ENCODE results near the gene OS9.

Gene OS9

DNA sequence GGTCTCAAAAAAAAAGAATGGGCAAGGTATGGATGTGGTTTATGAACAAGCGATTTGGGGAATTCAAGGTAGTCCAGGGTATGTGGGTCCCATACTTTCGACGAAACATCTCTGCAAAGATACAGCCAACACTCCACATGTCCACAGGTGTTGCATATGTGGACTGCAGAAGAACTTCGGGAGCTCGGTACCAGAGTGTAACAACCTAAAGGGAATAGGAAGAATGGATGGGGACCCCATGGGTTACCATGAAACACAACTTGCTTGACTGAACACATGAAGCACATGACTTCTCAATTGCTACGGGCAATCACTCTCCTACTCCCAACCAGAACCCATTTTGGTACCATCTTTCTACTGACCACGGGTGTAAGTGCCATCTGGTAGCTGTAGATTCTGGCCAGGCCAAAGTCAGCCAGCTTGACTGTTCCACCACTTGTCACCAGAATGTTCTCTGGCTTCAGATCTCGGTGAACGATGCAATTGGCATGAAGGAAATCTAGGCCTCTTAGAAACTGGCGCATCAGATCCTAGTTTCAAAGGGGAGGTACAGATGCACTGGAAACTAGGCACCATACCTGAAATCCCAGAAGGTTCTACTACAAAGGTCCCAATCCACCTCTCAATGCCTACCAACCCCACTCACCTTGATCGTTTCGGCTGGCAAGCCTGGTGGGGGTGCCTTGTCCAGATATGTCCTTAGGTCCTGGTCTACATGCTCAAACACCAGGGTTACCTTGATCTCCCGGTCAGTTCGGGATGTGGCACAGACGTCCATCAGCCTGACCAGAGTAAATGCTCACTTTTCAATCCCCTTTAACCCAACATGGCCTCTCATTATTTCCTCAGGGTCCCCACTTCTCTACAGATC is 56.9 kb downstream of the OS9 start:
- in situ Hi-C loops (cut with MboI; ENCODE audit: low sequenced_read_pairs), result no loop called here

DNA sequence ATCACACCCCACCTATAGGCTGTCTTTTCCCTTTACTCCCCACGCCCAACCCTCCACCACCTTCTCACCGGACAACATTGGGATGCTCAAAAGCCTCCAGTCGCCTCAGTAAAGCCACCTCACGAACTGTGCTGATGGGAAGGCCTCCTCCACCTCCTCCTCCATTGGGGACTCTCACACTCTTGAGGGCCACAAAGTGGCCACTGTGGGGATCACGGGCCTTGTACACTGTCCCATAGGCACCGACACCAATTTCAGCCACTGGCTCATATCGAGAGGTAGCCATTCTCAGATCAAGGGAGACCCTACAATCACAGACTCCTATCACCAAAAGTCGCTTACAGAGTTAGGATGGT is 57.5 kb downstream of the OS9 start:
- in situ Hi-C loops (cut with MboI; ENCODE audit: low sequenced_read_pairs), result no loop called here

DNA sequence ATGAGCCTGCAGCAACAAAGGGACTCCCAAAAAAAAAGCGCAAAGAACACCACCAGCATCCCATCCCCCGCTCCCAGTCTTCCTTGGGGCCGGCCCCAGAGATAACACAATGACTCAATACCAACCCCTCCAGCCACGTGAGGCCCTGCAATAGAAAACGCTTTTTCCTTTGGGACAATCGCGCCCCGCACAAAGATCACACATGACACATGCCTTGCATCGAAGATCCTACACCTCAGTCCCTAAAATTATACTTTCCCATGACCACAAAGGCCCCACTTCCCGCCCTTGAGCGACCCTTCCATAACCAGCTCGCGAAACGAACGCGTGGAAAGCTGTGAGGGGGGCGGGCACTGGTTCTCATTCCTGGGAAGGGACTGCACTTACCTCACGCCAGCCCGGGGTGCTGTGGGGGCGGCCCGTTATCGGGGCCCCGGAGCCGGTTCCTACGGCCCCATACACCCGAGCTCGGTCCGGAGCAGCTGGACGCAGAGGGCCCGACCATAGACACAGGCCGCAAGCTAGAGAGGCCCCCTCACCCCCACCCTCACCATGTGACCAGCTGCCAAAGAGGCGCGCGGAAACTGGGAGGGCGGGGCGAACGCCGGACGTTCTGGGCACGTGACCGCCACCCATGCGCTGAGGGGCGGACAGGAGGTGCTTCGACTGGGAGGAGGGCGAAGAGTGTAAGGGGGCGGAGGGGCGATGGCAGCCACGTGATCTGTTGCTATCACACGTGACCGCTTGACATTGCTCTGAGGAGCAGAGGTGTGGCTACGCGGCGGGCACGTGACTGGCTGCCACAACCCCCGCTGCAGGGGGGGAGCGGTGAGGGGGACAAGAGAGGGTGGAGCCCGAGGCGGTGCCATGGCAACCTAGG is 58.1 kb downstream of the OS9 start, which contains the start of gene CDK4:
CDK4 (minus strand) TSS at position 523 of the 880 bp plus-strand sequence. CDS start 593 bp downstream, outside the sequence.
- in situ Hi-C loops (cut with MboI; ENCODE audit: low sequenced_read_pairs), result no loop called here

DNA sequence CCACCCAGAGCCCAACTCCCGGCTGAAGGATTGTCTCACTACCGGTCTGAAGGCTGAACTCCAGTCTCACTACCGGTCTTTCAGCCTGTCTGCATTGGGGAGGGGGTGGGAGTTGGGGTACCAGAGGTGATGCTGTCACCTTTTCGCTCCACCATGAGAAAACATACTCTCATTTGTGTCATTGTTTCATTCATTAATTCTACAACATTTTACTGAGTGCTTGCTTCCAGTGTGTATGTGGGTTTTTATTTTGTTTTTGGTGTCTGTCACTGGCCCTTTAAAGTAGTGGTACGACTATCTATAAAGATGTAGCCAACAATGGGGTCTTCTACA is 58.7 kb downstream of the OS9 start:
- in situ Hi-C loops (cut with MboI; ENCODE audit: low sequenced_read_pairs), result no loop called here

DNA sequence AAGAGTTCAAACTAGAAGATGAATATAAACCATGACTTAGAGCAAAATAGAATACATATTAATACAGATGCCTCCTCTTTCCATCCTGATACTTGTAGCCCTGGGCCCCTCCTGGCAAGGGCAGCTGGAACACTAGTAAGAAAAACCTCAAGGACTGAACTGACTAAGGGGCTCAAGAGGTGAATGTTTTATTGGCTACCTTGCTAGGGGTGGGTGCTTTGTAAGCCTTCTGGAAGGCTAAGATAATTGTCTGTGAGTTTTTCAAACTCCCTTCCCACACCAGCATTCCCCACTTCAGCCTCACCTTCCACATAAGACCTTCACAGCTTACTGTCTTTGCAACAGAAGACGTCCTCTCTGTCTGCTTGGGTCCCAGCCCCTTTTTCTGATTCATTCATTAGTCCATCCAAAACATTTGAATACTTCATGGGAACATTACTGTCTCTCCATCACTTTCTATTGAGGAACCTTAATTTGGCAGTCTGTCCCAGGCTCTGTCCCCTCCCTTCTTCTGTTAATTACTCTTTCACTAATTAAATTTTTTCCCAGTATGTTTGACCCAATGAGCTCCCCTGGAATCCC is 59.9 kb downstream of the OS9 start:
- in situ Hi-C loops (cut with MboI; ENCODE audit: low sequenced_read_pairs), result no loop called here

DNA sequence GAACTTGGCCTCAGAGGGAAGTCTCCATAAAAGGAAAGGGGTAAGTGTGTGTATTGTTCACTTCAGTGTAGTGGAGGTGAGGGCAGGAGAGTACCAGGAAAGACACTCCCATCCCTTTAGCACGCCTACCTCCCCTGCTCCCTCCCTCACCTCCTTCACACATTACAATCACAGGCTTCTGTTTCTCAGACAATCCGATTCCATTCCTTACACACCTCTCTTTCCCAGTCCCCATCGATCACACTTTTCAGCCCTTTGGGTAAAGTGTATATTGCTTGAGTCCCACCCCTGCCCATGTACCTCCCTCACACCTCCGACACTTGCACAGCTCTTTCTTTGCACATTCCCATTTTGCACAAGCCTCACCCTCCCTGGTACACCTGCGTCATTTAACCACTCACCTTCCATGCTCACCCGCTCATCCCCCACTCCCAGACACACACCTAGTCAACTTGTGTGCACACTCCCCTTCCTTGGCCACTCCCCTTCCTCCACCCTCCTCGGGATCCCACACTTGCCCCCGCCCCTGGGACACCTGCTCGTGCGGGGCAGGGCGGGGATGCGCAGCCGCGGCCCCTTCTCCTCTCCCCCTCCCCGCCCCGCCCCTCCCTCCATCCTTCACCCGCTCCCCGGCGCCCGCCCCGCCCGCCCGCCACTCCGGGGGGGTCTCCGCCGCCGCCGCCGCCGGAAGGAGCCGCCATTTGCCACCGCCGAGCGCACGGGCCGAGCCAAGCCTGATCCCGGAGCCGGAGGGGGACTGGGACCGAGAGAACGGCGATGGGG is 60.7 kb downstream of the OS9 start, which contains the start of gene MARCHF9:
MARCHF9 (plus strand) TSS at position 693 of the 783 bp plus-strand sequence. CDS start 426 bp downstream, outside the sequence.
- in situ Hi-C loops (cut with MboI; ENCODE audit: low sequenced_read_pairs), result no loop called here

DNA sequence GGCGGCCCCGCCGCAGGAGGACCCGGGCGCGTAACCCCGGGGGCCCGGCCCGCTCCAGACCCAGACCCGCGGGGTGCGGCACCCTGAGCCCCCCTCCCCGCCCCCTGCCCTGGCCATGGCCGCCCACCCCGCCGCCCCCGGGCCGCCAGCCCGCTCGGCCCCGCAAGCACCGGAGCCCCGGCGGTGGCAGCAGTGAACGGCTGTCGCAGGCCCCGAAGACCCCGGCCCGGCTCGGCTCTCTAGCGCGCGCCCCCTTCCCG is 61.2 kb downstream of the OS9 start:
- in situ Hi-C loops (cut with MboI; ENCODE audit: low sequenced_read_pairs), result no loop called here

DNA sequence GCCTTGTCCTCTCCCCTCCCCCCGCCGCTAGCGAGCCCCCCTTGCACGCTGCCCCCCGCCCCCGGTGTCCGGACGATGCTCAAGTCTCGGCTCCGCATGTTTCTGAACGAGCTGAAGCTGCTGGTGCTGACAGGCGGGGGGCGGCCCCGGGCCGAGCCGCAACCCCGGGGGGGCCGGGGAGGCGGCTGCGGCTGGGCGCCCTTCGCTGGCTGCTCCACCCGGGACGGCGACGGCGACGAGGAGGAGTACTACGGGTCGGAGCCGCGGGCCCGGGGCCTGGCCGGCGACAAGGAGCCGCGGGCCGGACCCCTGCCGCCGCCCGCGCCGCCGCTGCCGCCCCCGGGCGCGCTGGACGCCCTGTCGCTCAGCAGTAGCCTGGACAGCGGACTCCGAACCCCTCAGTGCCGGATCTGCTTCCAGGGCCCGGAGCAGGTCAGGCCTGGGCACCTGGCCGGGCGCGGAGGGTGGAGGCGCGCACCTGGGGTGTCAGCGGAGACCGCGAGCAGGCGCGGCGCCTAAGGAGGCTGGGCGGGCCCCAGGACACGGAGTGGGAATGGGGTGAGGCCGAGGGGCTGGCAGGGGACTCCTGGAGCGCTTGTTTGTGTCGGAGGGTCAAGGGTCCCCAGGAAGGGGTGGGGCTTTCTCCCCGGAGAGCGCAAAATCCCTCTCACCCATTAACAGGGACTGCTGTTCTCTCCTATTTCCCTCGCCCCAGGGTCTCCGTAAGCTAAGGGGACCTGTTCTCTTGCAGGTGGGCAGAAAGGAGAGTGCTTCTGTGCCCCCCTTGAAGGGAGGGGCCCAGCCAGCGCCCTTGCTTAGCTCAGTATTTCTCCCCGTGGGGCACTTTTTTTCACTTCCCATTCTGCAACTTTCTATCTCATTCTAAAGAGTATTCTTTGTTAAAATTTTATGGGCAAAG is 61.8 kb downstream of the OS9 start:
- in situ Hi-C loops (cut with MboI; ENCODE audit: low sequenced_read_pairs), result no loop called here

DNA sequence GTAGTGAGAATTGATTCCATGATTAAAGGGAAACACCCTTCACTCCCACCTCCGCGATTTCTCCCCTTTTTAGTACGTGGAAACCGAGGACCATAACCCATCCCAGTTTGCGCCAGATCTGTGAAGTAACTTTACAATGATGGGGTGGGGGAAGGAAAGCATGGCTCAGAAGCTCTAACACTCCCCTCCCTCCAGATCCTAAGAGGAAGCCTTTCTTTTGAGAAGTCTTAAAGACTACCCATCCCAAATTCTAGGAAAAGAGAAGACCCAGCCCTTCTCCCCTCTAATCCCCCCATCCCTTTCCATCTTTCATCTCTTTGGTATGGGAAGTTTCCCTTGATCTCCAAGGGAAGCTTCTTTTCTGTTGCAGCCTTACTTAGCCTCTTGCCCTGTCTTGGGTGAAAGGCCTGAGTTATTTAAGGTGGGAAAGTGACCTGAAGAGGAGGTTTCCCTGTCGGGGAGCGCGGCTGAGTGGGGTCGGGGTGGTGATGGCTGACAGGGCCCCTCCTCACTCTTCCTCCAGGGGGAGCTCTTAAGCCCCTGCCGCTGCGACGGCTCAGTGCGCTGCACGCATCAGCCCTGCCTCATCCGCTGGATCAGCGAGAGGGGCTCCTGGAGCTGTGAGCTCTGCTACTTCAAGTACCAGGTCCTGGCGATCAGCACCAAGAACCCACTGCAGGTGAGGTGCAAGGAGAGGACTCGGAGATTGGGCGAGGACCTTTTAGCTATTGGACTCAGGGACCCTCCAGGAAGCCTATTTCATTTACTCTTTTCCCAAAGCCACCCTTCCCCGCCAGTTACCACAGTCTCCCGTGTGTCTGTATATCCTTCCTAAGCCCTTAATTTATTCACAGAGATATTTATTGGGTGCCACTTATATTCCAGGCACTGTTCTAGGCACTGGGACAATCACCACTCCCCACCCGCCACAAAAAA is 62.7 kb downstream of the OS9 start:
- in situ Hi-C loops (cut with MboI; ENCODE audit: low sequenced_read_pairs), result no loop called here

DNA sequence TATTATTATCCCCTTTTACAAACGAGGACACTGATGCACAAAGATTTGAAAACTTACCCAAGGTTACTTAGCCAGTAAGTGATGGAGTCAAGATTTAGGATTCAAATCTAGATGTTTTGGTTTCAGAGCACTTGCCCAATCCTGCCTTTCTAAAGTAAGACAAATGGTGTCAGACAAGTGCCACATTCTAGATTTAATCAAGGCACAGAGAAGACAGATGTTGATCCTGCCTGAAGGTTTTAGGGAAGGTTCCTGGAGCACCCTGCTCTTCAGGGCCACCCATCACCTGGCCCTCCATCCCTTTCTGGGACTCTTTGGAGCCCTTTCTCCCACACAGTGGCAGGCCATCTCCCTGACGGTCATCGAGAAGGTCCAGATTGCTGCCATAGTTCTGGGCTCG is 63.8 kb downstream of the OS9 start:
- in situ Hi-C loops (cut with MboI; ENCODE audit: low sequenced_read_pairs), result no loop called here

DNA sequence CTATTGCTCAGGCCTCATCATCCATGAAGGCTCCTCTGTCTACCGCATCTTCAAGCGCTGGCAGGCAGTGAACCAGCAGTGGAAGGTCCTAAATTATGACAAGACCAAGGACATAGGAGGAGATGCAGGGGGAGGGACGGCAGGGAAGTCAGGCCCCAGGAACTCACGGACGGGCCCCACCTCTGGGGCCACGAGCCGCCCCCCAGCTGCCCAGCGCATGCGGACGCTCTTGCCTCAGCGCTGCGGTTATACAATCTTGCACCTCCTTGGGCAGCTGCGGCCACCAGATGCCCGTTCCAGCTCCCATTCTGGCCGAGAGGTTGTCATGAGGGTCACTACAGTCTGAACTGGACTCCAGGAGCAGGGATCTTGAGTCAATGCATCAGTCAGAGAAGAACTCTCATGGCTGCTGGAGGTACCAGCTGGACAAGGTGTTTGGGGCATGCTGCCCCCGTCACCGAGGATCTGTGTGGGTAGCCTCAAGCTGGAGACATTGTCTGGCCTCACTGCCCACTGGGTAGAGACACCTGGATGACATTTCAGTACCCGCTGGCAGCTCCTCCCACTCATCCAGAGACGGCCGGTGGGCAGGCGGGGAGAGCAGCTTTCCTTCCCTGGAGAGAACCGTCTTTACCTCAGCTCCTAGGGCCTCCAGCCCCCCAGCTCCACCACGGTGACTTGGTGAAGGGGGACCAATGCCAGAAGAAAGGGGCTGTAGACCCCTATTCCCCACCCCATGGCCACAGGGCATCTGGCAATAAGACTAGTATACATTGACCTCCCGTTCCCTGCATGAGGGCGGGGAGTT is 64.8 kb downstream of the OS9 start:
- in situ Hi-C loops (cut with MboI; ENCODE audit: low sequenced_read_pairs), result no loop called here

DNA sequence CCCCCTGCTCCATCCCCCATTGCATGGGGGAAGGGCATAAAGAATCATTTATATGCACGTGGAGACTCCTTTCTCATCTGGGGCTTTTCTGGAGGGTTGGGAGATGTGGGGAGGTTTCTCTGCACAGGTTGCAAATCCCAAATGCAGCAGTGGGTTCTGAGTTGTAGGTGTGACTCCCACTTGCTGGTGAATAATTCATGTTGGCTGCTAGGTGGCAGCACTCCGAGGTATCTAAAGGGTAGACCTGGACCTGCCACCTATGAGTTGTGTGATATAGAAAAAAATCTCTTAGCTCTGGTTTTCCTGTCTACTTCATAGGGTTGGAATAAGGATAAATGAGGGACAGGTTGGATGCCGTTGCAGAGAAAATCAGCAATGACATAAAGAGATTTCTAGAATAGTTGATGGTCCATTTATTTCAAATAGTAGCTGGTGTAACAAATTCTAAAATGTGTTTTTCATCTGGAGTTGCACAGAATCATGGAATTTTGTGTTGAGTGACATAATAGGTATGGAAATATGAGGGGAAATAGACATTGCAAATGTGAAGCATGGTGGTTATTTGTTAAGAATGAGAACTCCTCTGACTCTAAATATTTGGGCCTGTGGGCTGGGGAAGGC is 65.5 kb downstream of the OS9 start:
- in situ Hi-C loops (cut with MboI; ENCODE audit: low sequenced_read_pairs), result no loop called here

DNA sequence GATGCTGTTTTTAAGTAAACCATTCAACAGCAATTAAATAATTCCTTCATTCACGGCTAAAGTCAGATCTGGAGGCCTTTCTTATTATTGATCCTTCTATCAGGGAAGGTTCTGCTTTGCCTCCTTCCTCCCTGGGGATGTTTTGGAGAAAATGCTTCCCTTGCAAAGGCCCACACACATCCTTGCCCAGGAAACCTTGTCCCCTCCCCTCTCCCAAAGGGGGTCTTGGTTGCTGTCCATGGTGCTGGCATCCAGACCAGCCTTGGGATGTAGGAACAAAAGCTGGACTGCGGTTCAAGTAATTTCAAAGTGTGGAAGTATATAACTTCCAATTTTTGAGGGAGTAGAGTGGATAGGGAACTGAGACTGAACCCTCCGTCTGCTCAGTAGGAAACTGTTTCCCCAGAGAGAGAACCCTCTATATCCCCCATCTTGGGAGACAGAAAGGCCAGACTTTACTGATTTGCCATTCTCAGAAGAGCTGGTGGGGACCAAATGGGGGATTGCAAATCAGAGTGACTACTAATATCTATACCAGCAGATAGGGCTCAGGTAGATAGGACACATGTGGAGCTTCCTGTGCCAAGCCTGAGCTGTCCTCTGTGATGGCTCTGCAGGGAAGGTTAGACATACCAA is 66.5 kb downstream of the OS9 start:
- in situ Hi-C loops (cut with MboI; ENCODE audit: low sequenced_read_pairs), result no loop called here

DNA sequence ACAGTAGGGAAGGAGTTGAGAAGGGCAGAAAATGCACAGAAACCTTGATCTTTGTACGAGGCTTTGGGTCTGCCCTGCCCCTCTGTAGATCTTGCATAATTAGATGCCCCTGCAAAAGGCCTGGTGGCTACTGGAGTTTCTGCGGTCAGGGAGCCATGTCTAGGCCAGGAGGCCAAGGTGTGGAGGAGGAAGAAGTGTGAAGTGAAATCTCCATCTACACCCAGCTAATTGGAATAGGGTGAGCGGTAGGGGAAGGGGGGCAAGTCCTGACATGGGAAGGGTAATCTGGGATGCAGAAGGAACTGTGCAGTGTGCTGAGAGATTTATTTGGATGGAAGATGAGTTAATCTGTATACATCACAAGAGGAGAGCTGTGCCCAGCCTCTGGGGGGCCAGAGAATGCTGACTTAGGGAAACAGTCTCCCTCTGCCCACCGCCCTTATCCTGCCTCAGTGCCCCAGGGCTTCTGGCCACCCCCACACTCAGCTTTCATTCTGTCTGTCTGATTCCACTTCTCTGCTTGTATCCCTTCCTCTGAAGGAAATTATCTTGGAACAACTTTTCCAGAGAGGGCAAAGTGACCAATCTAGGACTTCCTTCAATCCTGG is 67.6 kb downstream of the OS9 start:
- in situ Hi-C loops (cut with MboI; ENCODE audit: low sequenced_read_pairs), result no loop called here

DNA sequence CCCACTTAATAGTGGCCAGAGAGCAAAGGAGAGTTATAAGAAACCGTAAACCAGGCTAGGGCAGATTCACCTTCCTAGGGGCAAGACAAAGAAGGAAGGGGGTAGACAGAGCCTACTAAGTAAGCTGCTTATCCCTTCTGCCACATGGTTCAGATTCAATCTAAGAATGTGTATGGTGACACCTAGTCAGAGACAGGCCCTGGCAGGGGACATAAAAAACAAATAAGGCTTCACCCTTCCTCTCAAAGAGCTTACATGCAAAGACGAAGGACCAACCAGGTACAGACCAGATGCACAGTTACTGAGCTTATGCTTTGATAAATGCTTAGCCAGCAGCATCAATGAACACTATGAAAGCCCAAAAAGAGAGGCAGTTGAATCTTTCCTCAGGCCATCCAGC is 68.5 kb downstream of the OS9 start:
- in situ Hi-C loops (cut with MboI; ENCODE audit: low sequenced_read_pairs), result no loop called here

DNA sequence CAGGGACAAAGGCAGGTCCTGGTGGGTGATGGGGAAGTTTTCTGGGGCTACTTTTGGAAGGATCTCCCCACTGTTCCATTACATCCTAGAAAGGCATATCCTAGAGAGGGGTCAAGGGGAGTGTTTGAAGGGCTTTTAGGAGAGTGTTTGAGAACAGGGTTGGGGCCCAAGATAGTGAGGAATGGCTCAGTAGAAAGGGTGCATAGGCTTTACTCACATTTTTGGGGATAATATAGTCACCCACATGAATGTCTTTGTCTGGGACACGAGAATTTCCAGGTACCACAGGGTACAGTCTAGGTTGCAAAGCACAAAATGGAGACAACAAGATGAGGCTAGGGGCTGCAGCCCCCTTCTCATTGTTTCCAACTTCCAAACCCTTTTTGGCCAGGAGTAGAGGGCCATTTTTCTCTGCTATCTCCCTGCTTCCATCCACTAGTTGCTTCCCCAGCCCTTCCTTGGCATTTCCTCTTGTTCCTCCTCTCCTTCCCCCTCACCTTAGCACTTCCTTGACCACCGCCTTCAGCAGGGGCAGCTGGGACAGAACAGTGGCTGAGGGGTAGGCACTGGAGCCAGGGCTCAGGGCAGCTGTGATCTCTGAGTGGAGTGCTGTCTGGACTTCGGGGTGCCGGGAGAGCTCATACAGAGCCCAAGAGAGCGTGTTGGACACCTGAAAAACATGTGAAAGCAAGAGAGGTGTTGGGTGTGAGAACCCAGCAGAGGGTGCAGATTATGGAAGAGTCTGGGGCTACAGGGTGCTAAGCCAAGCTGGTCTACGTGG is 70.1 kb downstream of the OS9 start:
- in situ Hi-C loops (cut with MboI; ENCODE audit: low sequenced_read_pairs), result no loop called here

All from HL-60/S4 (cell line).